Measurements from ENCODE around the gene EIF4E2.

The EIF4E2 gene

GRCh38 chr2:232538671-232539070 lies 11.8 kb upstream of the EIF4E2 start:
- DNase-seq (ENCODE audit: low spot score), result no peak

DNA sequence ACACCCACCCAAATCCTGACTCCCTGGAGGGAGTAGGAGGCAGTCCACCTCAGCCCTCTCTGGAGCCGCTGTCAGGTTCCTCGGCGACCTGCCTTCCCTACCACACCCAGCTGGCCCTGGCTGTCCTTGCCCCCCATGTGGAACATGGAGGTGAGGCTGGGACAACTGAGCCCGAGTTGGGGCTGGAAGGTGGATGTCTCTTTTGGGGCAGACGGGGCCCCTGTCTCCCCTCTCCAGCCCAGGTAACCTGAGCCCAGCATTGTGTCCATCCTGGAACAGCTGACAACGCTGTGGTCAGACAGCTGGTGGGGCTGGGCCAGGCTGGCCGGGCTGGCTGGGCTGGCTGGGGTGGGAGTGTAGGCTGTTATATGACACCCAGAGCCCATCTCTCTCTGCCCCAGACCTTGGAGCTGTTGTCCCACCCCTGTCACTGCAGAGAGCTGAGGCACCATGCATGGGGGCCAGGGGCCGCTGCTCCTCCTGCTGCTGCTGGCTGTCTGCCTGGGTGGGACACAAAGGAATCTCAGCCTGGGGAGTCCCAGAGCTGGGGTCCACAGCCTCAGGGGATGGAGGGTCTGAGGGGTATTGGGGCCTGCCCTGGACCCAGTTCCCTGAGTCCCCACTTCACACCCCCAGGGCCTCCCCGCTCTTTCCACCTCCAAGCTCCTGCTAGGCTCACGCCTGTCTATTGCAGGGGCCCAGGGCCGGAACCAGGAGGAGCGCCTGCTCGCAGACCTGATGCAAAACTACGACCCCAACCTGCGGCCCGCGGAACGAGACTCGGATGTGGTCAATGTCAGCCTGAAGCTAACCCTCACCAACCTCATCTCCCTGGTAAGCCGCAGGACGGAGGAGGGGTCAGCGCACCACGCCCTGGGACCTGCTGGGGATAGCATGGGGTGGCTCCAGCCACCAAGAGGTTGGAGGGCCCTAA lies 10.9 kb upstream of the EIF4E2 start, which contains the start of gene CHRNG:
TSS of gene CHRNG (plus strand) at position 395 of the 934 bp plus-strand sequence. CDS start at position 451, 56 bp downstream.
- DNase-seq (ENCODE audit: low spot score), result no peak

DNA sequence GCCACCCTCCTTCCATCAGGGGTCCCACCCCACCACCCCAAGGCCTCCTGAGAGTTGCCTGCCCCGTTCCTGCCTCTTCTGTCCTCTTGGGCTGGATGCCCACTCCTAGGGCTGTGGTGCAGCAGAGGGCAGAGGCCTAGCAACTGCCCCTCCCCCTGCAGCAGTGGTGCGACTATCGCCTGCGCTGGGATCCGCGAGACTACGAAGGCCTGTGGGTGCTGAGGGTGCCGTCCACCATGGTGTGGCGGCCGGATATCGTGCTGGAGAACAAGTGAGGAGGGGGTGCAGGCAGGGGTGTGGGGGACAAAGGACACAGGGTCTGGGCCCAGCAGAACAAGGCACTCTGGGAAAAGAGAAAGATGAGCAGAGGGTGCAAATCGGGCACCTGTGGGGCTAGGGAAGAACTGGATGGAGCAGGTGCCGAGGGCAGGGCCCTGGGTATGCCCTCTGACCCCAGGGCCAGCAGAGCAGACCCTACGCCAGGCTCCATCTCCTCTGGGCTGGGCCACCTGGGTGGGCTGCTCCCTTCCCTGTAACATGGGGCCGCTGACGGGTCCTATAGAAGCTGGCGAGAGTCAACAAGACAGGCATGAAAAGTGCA lies 9.9 kb upstream of the EIF4E2 start:
- no peak for DNase-seq (ENCODE audit: low spot score)

DNA sequence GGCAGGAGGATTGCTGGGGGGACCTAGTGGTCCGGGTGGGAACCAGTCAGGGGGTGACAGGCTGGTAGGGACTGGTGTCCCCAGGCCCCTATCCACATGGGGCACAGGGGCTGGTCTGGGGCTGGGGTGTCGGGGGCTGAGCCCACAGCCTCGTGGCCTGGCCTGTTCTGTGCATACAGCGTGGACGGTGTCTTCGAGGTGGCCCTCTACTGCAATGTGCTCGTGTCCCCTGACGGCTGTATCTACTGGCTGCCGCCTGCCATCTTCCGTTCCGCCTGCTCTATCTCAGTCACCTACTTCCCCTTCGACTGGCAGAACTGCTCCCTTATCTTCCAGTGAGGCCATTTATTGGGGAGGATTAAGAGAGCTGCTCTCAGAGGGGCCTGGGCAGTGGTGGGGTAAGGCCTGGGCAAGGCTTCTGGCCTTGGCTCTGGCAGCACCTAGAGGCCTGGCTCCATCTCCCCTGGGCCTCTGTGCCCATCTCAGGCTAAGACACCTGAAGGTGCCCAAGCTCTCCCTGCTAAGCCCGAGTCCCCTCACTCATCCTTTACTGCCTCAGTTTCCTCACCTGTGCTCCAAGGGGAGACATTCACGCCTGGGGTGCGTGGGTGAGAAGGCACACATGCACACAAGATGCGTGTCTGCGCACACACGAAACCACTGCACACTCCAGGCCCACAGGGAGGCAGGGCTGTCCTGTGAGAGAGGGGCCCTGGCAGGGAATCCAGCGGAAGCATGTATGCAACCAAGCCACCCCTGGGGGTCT lies 9.1 kb upstream of the EIF4E2 start:
- DNase-seq (ENCODE audit: low spot score), result no peak

GRCh38 chr2:232541961-232542714 lies 8.4 kb upstream of the EIF4E2 start:
- no peak for DNase-seq (ENCODE audit: low spot score)

GRCh38 chr2:232542715-232543467 lies 7.6 kb upstream of the EIF4E2 start:
- DNase-seq (ENCODE audit: low spot score), result no peak

GRCh38 chr2:232543491-232543890 lies 7.0 kb upstream of the EIF4E2 start:
- no peak for DNase-seq (ENCODE audit: low spot score)

DNA sequence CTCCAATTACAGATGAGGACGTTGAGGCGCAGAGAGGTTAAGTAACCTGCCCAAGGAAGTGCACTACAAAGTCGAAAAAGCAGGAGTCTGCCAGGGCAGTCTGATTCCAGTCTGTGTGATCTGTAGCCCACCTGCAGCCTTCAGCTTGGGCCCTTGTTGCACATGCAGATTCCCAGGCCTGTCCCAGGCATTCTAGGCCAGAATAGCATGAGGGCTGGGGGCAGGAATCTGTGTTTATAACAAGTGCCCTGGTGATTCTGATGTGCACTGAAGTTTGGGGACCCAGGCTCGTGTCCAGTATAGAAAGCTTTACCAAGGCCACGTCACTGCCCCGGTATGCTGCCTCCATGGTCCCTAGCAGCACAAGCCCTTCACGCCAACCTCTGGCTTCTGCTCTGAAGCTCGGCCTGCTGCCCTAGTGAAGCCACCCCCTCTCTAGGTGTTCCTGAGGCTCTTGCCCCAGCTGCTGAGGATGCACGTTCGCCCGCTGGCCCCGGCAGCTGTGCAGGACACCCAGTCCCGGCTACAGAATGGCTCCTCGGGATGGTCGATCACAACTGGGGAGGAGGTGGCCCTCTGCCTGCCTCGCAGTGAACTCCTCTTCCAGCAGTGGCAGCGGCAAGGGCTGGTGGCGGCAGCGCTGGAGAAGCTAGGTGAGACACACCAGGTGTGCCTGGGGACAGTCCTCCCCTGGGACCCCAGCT lies 6.4 kb upstream of the EIF4E2 start:
- DNase-seq (ENCODE audit: low spot score), result no peak

- DNase-seq (ENCODE audit: low spot score), result no peak
Measured at GRCh38 chr2:232544674-232545073, 5.8 kb upstream of the EIF4E2 start.

- DNase-seq (ENCODE audit: low spot score), result no peak
Measured at GRCh38 chr2:232545511-232546375, 4.7 kb upstream of the EIF4E2 start.

DNA sequence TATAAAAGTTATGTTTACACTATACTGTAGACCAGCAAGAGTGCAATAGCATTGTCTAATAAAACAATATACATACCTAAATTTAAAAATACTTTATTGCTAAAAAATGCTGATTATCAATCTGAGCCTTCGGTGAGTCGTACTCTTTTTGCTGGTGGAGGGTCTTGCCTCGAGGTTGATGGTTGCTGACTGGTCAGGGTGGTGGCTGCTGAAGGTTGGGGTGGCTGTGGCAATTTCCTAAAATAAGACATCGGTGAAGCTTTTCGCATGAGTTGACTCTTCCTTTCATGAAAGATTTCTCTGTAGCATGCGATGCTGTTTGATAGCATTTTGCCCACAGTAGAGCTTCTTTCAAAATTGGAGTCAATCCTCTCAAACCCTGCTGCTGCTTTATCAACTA lies 2.5 kb upstream of the EIF4E2 start:
- DNase-seq (ENCODE audit: low spot score), result no peak

GRCh38 chr2:232549655-232550353 lies 685 bp upstream of the EIF4E2 start:
- DNase-seq (ENCODE audit: low spot score), result peak; percentile 35

DNA sequence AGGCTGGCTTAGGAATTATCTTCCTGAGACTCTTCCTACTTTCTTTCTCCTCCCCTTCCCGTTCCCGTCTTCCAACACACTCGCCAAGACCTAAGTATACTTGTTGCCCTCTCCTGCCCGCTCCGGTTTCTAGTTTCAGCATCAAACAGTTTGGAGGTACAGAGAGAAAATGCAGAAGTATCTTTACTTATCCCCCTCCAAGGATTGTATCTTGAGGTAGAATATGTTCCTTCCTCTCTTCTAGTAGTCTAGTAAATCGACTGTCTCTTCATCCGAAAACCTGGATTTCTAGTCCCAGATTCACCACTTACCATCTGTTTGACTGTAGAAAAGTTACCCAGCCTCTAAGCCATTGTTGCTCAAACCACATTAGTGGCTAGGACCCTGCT lies 755 bp downstream of the EIF4E2 start:
- no peak for DNase-seq (ENCODE audit: low spot score)

- DNase-seq (ENCODE audit: low spot score), result no peak
Measured at GRCh38 chr2:232551776-232552175, 1.3 kb downstream of the EIF4E2 start.

- DNase-seq (ENCODE audit: low spot score), result no peak
Measured at GRCh38 chr2:232556426-232556825, 5.9 kb downstream of the EIF4E2 start.

DNA sequence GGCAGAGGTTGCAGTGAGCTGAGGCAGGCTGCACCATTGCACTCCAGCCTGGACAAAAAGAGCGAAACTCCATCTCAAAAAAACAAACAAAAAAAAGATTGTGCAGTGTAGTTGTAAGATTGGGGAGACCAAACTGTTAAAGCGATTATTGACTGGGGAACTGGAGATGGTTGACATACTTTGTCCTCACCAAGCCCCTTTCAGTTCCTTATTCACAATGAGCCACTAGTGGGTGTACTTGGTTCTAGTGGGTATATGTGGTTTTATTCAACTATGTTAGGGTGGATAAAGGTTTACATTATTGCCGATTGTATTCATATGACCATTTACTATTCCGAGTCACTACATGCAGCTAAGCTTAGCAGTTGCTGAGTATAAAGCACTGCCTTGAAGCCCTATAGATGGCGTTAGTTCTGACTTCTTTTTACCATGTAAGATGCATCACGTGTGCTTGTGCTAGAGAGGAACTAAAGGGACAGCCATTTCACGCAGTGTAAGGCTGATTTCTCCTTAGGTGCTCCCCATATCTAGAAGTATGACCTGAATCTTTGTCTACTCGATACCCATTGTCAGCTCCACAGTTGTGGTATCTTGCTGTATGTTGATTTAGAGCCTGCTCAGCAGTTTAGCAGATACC lies 12.1 kb downstream of the EIF4E2 start:
- no peak for DNase-seq (ENCODE audit: low spot score)

DNA sequence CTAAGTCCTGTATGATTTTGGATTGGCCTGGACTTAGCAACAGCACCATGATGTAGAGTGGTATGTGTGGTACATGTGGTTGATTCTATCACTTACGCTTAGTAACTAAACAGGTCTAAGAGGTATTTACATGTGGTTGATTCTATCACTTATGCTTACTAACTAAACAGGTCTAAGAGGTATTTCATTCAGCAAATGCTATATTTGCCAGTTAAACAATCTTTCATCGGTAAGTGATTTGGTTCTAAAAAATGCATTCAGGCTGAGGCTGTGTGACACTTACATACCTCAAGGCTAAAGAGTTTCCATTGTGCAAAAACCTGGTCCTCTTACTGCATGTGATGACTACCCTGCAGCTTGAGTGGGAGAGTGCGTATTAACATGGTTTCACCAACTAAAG lies 13.1 kb downstream of the EIF4E2 start:
- DNase-seq (ENCODE audit: low spot score), result no peak

DNA sequence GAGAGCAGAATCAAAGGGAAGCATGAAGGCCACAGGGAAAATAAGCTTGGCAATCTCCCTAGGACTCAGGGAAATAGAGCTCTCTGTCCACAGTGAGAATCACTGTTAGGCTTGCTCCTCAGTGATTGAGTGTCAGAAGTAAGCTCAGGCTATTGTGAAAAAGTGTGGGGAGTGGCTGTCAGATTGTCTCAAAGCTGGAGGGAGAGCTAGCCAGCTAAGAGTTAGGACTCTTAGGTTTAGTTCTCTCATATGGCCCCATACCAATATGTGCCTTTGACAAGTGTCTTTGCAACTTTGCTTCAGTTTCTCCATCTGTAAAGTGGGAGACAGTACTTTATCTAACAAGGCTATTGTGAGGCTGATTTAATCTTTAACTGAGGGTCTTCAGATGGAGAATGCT lies 17.2 kb downstream of the EIF4E2 start:
- no peak for DNase-seq (ENCODE audit: low spot score)

All from RKO (cell line).